Posterior cingulate gyrus (tissue), 11 donors: Measurements from ENCODE around the gene KXD1.
"Not testable (repeated sequence)": the region's sequence is repeated elsewhere in the genome, so short reads cannot be mapped to it uniquely, and the experiment has no call there.

Experiments
- DNase-seq, 10 donors: peaks; one replicate each; pipeline versions ENCODE4 v3.0.0 to v3.0.0-alpha.2; 2020 to 2021; ENCODE audit warnings: mixed read lengths in 3 of 10
- intact Hi-C: fragments of 100-400 bp; cut with DNase I; formaldehyde crosslinking; loops from one replicate; pipeline ENCODE4 v1.15.1; 2023

The KXD1 gene

DNA sequence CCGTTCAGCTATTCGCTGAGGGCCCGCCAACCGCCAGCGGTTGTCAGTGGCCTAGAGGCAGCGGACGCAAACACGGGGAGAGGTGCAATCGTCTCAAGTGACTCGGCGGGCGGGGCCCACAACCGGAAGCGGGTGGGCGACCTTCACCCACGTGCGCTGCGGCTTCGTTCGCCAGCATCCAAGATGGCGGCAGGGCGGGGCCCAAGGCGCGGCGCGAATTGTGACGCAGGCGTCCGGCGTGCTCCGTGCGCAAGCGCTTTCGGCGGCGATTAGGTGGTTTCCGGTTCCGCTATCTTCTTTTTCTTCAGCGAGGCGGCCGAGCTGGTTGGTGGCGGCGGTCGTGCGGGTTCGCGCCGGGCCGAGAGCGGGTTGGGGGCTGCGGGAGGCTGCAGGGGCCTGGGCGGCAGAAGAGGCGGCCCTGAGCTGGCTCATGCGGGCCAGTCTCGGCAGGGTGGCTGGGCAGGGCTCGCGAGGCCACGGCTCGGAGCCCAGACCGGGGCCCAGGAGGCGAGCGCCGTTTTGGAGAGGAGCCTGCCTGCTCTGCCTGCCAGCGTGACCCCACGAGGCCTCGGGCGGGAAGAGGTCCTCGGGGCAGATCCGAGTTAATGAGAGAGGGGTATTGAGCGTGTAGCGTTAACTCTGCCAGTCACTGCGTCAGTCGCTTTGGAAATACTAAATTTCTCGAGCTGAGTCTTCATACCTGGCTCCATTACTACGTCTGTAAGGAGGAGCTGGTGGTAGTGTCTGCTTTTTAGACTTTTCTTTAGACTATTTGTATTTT lies 14.1 kb downstream of the KXD1 start, which contains the start of gene UBA52:
UBA52 (plus strand) TSS at position 294 of the 781 bp plus-strand sequence. CDS start 1,444 bp downstream, outside the sequence.
- intact Hi-C loops, result loop anchor here (1.0 to 2.0 kb wide), 2 partner anchors 14 to 49 kb away; partner anchors contain the start of genes ELL and KXD1
- peak; percentile 95 to 99 (median 96) for DNase-seq

DNA sequence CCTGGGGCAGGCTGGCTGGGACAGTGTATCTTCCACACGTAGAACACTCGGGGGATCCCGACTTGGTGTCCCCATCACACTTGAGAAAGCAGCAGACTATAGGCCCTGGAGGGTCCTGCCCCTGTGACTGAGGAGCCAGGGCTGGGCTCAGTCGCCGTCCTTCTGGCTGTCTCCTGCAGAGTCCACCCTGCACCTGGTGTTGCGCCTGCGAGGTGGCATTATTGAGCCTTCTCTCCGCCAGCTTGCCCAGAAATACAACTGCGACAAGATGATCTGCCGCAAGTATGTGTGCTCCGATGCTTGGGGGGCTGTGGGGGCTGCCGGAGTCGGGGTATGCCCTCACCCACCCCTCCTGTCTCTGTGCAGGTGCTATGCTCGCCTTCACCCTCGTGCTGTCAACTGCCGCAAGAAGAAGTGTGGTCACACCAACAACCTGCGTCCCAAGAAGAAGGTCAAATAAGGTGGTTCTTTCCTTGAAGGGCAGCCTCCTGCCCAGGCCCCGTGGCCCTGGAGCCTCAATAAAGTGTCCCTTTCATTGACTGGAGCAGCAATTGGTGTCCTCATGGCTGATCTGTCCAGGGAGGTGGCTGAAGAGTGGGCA lies 17.1 kb downstream of the KXD1 start:
- DNase-seq, result peak in 1 of 10 donors; percentile 20
- intact Hi-C loops, result no loop called here

DNA sequence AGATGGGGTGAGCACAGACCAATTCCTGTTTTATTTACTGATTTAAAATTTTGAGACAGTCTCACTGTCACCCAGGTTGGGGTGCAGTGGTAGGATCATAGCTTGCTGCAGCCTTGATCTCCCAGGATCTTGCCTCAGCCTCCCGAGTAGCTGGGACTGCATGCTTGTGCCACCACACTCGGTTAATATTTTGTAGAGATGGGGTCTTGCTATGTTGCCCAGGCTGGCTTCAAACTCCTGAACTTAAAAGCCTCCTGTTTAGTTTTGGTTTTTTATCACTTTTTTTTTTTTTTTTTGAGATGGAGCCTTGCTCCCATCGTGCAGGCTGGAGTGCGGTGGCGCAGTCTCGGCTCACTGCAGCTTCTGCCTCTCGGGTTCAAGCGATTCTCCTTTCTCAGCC lies 18.7 kb downstream of the KXD1 start:
- peak in 1 of 10 donors; percentile 23 for DNase-seq
- intact Hi-C loops, result no loop called here

DNA sequence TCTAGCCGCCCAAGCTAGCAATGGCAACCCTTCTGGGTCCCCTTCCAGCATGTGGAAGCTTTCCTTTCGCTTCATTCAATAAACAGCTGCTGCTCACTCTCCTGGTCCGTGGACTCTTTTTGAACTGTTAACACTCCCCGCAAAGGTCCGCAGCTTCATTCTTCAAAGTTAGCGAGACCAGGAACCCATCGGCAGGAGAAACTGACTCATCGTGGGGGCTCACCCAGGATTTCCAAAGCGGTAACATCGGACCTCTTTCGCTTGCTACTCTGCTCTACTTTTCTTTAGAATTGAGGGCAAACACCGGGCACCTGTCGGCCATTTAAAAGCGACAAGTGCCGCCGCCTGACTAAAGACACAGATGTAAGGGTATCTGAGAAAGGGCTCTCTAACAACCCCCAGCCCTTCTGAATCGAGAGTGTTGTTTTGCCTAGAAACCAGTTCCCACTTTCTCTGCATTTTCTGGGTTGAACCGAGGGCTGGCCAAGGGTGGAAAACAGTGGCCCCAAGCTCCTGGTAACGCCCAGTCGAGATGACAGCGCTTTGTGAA lies 19.8 kb downstream of the KXD1 start:
- intact Hi-C loops, result no loop called here
- DNase-seq, result peak in 1 of 10 donors; percentile 25

DNA sequence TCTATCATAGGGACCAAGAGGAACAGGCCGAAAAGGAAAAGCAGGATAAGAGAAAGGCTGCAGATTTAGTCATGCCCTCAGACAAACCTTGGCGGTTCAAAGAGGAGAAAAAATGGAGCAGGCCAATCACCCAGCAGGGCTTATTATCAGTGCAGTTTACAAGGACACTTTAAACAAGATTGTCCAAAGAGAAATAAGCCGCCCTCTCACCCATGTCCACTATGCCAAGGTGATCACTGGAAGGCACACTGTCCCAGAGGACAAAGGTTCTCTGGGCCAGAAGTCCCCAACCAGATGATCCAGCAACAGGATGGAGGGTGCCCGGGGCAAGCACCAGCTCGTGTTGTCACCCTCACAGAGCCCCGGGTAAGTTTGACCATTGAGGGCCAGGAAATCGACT lies 22.6 kb downstream of the KXD1 start:
- DNase-seq, result peak in 1 of 10 donors; percentile 17
- intact Hi-C loops, result no loop called here

DNA sequence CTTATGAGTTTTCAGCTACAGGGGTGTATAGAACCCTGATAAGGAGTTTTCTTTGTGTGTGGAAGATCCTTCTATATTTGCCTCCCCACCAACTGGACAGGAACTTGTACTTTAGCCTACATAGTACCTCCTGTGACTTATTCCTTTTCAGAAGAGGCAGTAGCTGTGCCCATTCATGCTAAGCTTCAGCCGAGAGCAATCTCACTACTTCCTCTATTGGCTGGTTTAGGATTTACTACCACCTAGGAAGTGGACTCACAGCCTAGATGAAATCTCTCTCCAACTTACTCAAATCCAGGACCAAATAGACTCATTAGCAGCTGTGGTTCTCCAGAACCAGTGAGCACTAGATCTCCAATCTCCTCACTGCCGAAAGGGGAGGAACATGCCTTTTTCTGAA lies 28.6 kb downstream of the KXD1 start:
- intact Hi-C loops, result loop anchor here (5.0 kb wide), 2 partner anchors 129 to 331 kb away; partner anchors contain the start of genes COPE and DDX49
- no peak for DNase-seq

DNA sequence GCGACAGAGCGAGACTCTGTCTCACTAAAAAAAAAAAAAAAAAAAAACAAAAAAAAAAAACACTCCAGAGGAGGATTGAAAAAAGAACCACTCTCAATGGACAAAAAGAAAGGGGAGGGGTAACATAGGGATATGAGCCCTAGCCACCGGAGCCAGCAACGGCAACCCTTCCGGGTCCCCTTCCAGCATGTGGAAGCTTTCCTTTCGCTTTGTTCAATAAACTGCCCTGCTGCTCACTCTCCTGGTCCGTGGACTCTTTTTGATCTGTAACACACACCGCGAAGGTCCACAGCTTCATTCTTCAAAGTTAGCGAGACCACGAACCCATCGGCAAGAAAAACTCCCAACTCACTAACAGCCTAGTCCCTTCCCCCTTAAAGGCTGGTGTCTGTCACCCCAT lies 29.9 kb downstream of the KXD1 start:
- intact Hi-C loops, result loop anchor here (5.0 kb wide), 2 partner anchors 130 to 330 kb away; partner anchors contain the start of genes COPE and DDX49
- no peak for DNase-seq

DNA sequence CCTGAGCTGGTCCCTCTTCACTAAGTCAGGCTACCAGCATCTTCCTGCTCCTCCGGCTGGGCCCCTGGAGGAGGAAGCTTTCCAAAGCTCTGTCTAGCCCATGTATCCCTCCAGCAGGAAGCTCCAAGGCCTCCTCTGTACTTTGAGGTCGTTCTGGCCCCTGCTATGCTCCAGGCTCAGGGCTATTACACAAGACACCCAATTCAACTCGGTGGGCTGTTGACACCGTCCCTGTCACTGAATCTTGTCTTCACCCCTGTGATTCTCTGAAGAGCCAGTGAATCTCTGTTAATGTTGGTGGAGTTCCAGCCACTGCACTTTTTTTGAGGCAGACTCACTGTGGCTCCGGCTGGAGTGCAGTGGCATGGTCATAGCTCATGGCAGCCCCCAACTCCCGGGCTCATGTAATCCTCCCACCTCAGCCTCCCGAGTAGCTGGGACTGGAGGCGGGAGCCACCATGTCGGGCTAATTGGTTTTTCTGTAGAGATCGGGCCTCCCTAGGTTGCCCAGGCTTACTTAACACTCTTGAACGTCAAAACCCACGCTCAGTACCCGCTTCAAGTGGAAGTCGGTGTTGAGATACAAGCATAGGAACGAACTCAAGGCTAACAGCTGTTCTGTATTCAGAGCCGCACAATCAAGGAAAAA lies 30.4 kb downstream of the KXD1 start:
- no peak for DNase-seq
- intact Hi-C loops, result loop anchor here (5.0 kb wide), 2 partner anchors 131 to 329 kb away; partner anchors contain the start of genes COPE and DDX49

DNA sequence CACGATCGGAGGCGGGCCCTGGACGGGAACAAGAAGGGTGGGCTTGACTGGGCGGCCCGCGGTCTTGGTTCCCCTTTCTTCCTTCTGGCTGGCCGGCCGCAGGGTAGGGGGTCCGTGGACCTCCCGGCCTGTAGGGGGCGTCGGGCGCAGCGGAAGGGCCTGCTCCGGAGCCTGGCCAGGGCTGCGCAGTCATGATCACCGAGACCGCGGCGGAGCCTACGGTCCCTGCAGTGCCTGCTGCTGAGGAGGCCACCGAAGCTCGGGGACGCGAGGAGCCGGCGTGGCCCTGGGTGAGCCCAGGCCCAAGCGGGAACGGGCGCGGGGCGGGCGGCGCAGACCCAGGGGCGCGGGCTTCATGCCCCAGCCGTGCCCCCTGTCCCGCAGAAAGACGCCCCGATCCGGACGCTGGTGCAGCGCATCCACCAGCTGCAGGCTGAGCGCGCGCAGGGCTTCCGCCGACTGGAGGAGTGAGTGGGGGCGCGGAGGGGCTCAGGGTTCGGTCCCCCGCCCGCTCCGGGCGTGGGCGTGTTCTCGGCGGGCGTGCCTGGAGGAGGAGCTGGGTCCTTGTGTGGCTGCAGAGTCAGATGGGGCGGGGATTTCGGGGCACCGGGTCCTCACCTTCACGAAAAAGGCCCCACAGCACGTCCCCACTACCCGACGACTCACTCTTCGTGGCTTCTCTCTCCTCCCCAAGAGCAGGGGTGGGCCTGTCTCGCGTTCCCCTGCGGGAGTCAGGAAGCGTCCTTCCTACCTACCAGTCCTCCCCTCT lies 31.1 kb downstream of the KXD1 start, which contains the start of gene REX1BD:
REX1BD (plus strand) TSS at position 188 of the 769 bp plus-strand sequence; CDS start at position 192, 4 bp downstream.
- peak; percentile 70 to 97 (median 79) for DNase-seq
- intact Hi-C loops, result loop anchor here (5.0 kb wide), 2 partner anchors 131 to 329 kb away; partner anchors contain the start of genes COPE and DDX49

DNA sequence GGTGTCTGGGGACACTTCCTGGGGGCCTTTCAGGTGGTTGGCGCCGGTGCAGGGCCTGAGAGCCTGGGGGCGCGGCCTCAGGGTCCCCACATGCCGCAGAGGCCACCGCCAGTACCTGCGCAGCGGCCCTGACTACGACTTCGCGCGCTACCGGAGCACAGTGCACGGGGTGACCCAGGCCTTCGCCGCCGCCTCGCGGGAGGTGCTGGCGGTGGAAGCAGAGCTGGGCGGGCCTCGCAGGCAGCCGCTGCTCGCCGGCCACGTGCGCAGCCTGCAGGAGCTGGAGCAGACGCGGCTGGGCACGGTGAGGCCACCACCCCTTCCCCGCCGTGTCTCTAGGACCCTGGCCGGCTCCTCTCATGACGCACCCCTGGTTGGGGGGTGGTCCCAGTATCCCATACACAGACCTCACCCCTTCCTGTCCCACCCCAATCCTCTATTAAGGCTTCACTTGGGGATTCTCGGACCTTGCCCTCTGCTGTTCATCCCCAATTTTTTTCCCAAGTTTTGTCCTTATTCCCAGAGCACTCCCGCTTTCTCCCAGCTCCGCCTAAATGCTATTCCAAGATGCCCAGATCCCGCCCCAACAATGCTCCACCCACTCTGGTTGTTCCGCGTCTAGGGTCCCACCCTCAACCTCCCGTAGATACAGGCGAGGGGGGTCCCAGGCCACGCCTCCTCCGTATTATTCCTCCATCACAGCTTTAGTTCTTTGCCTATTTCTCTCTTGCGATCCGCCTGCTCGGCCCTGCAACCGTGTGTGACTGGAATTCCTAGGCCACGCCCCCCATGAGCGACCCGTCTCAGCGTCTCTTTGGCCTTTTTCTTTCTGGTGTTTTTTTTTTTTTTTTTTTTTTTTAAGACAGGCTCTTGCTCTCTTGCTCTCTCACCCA lies 32.0 kb downstream of the KXD1 start:
- DNase-seq, result peak in 3 of 10 donors; percentile 86 to 90 (median 89)

DNA sequence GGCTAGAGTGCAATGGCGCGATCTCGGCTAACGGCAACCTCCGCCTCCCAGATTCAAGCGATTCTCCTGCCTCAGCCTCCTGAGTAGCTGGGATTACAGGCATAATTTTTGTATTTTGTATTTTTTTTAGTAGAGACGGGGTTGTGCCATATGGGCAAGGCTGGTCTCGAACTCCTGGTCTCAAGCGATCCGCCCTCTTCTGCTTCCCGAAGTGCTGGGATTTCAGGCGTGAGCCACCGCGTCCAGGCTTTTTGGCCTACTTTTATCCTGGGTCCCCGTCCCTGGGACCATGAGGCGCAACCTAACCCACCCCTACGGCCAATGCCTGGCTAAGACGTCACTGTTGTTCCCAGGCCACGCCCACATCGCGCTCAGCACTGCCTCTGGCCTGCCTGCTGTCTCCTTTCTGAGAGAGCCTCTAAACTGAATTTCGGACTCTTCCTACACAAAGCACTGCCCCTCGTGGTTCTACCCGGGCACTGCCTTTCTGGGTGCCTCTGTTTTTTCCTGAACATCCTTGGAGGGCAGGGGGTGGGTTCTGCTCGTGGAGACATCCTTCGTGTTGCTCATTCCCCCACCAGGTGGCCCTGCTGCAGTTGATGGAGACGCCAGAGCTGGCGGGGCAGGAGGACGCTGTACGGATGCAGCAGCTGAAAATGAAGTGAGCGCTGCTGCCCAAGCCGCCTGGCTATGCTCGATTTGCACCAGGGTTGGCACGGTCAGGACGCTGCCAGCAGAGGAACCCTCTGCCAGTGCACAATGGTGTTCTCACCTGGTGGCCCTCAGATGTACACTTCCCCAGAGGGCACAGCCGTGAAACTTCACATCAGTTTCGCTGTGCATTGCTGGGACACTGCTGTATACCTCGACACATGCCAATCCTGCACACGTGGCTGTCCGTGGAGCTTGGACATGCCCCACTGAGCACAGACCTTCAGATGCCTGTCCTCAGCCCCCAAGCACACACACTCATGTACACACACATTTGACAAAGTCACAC lies 32.9 kb downstream of the KXD1 start:
- DNase-seq, result peak; percentile 81 to 99 (median 90)
- intact Hi-C loops, result no loop called here

More for the DNA sequence above, 32.0 kb downstream of the KXD1 start:
- intact Hi-C loops, result loop anchor here (5.0 kb wide), 2 partner anchors 132 to 328 kb away; partner anchors contain the start of genes COPE and DDX49

DNA sequence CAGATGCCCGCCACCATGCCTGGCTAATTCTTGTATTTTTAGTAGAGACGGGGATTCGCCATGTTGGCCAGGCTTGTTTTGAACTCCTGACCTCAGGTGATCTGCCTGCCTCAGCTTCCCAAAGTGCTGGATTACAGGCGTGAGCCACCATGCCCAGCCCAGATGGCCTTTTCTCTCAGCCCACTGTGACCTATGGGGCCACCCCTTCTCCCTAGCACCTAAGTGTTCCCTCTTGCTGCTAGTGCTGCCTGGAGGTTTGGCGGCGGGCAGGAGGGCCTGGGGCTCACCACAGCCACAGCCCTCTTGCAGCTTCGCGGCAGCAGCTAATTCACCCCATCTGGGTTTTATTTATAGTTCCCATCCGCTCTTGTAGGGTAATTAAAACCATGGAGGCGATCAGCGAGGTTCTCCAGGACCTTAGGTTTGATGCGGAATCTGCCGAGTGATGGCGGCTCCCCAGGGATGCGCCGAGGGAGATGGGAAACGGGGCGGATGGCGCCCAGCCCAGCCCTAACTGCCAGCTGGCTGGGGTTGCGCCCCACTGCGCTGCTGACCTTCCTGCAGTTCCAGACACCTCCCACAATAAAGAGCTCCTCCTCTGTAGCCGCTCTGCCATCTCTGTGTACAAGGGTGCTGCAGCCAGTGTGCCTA lies 34.2 kb downstream of the KXD1 start:
- DNase-seq, result peak in 1 of 10 donors; percentile 59
- intact Hi-C loops, result no loop called here

DNA sequence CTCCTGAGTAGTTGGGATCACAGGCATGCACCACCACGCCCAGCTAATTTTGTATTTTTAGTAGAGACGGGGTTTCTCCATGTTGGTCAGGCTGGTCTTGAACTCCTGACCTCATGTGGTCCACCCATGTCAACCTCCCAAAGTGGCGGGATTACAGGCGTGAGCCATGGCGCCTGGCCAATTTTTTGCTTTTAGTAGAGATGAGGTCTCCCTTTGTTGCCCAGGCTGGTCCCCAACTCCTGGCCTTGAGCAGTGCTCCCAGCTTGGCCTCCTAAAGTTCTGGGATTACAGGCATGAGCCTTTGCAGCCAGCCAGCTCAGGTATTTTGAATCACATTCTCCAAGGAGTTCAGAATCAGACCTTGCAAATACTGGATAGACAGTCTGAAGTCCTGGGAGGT lies 35.1 kb downstream of the KXD1 start:
- not testable (repeated sequence) for DNase-seq

DNA sequence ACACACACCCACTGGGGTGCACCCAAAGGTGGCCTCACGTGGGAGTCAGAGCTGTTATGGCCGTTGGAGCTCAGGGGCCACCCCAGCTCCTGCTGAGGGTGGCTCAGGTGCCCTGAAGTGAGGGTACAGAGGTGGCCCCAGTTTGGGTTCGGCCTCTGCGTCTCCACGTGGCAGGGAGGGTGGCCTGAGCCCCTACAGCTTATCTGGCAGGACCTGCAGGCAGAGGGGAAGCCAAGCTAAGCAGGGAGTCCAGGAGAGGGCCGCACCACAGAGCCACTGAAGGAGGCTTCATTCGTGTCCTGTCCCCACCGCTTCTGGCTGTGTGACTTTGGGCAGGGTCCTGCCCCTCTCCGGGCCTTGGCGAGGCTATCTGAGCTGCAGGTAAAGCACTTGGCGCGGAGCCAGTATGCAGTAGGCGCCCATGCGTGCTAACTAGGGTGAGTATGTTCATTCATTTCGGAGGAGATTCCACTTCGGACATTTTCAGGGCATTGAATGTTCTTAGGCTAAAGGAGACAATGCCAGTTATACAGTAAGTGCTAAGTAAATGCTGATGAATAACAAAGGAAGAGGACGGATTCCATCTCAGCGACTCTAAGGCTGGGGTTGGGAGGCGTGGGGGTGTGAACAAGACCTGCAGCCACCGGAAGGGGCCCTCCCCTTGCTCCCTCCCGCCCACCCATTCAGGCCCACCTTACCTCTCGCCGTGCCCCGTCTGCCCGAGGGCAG lies 35.9 kb downstream of the KXD1 start:
- intact Hi-C loops, result loop anchor here (1.0 kb wide), 1 partner anchor 254 kb away; no protein-coding TSS in a partner anchor
- no peak for DNase-seq

More for the DNA sequence above, 35.1 kb downstream of the KXD1 start:
- intact Hi-C loops, result not testable (repeated sequence)

DNA sequence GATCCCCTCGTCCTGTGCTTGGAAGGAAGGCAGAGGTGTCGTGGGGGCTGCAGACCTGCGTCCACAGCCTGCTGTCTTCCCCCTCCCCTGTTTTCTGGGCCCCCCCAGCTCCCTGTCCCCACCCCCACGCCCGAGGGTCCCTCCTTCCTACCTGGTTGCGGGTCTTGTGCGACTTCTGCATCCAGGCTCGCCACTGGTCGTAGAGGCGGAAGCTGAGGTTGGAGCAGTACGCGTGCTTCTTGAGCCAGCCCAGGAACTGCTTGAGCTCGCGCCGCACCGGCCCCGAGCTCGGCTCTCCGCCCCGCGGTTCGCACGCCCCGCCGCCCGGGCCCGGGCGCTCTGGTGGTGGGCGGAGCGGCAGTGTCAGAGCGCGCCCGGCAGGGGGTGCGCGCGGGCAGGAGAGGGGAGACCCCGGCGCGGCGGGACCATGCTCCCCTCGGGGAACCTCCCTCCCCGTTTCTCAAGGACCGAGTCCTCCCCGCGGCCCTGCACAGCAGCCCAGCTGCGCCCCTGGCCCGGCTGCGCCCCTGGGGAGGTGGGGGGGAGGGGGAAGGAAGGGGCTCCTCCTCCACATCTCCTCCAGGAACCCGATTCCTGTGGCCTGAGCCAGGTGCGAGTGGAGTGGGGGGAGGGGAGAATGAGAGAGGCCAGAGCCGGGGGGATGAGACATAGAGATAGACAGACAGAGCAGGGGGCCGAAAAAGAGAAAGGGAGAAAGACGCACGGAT lies 36.6 kb downstream of the KXD1 start:
- DNase-seq, result peak in 9 of 10 donors; percentile 31 to 94 (median 56)

More for the DNA sequence above, 36.6 kb downstream of the KXD1 start:
- intact Hi-C loops, result loop anchor here (1.0 kb wide), 1 partner anchor 253 kb away; no protein-coding TSS in a partner anchor
